Duodenal mucosa (tissue), 2 donors: ENCODE data around the gene PPP1R1A.

Experiments
- H3K27ac ChIP-seq: one replicate; pipeline ENCODE4 v1.7.0; 2013; ENCODE audit warnings: low read depth, low read length
- H3K27me3 ChIP-seq, 2 donors: one replicate each; pipeline ENCODE4 v1.7.0; 2013; ENCODE audit warnings: low read length in 2 of 2, control low read depth in 1 of 2; ENCODE audit not compliant: insufficient read depth in 2 of 2, control insufficient read depth in 1 of 2
- H3K36me3 ChIP-seq, 2 donors: one replicate each; pipeline ENCODE4 v1.7.0; 2013; ENCODE audit warnings: low read length in 2 of 2, control low read depth in 1 of 2; ENCODE audit not compliant: insufficient read depth in 2 of 2, control insufficient read depth in 1 of 2
- H3K4me1 ChIP-seq, 2 donors: one replicate each; pipeline ENCODE4 v1.7.0; 2013; ENCODE audit warnings: low read length in 2 of 2, control low read depth in 1 of 2; ENCODE audit not compliant: insufficient read depth in 2 of 2, control insufficient read depth in 1 of 2
- H3K4me3 ChIP-seq, 2 donors: one replicate each; pipeline ENCODE4 v1.7.0; 2013; ENCODE audit warnings: low read length in 2 of 2, low read depth in 1 of 2
- H3K9ac ChIP-seq, 2 donors: one replicate each; pipeline ENCODE4 v1.7.0; 2013; ENCODE audit warnings: low read length in 2 of 2, low read depth in 1 of 2
- H3K9me3 ChIP-seq, 2 donors: one replicate each; pipeline ENCODE4 v1.7.0; 2013; ENCODE audit warnings: low read length in 2 of 2, control low read depth in 1 of 2; ENCODE audit not compliant: control insufficient read depth in 1 of 2

The PPP1R1A gene, protein sequence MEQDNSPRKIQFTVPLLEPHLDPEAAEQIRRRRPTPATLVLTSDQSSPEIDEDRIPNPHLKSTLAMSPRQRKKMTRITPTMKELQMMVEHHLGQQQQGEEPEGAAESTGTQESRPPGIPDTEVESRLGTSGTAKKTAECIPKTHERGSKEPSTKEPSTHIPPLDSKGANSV

DNA sequence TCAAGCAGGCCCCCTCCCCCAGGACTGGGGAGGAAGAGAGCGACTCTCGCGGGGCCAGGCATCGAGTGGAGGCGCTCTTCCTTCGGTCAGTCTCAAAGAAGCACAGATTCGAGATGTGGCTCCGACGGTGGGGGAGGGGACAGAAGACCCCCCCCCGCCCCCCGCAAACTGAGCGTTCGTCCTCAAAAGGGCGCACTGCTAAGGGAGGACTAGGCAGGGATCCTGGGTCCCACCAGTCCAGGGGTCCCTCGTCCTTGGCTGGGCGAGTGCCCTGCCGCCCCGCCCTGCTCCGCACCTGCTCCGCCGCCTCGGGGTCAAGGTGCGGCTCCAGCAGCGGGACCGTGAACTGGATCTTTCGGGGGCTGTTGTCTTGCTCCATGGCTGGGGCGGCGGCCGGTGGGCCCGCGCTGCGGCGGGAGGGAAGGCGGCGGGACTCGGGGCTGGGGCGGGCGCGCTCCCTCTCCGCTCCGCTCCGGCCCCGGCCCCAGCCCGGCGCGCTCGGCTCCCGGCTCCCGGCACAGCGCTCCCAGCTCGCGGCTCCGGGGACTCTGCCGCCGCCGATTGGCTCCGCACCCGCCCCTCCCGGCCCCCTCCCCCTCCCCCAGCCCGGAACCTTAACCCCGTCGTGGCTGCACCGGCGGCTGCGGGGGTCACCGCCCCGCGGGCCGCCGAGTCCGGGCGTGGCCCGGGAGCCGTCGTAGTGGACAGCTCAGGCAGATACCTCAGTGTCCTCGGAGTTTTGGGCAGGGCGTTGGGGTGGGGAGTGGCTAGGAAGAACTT is at the start of gene PPP1R1A:
Gene PPP1R1A, minus strand, starts transcription at position 550 of the 780 bp plus-strand sequence. Its CDS starts 171 bp downstream, at position 379.
- Histone ChIP-seq H3K4me1 (no peaks in the 10 kb centered on the region), H3K27ac (no peak within 1 kb of the TSS), H3K4me3 (peak within 1 kb of the TSS; percentile 55 to 58), H3K27me3 (peaks cover 9 to 14% of the 10 kb centered on the region in 2 donors), H3K9ac (no peak within 1 kb of the TSS), H3K36me3 (no peaks in the 10 kb centered on the region), H3K9me3 (no peaks in the 10 kb centered on the region)

DNA sequence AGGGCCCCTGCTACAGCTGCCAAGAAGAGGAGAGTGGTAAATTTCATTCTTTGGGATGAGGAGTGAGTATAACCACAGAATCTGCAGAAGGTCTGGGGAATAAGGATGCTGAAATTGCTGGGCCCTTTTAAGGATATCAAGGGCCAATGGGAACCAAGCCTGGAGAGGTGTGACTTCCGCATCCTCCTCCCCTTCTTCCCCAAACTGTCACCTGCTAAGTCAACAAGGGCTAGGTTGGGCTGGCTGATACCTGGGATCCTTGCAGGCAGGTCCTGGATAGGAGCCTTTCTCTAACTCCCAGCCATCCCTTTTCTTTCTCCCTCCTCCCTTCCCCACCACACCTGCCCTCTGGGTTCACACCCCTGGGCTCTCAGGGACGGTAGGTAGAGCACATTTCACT is 46.3 kb upstream of the PPP1R1A start, which contains the start of gene LACRT:
Gene LACRT, minus strand, starts transcription at position 101 of the 400 bp plus-strand sequence. Its CDS starts 54 bp downstream, at position 47.
- Histone ChIP-seq H3K4me3 (no peak within 1 kb of the TSS), H3K27me3 (no peaks in the 10 kb centered on the region), H3K4me1 (no peaks in the 10 kb centered on the region), H3K9me3 (no peaks in the 10 kb centered on the region), H3K9ac (no peak within 1 kb of the TSS), H3K27ac (no peak within 1 kb of the TSS), H3K36me3 (no peaks in the 10 kb centered on the region)

DNA sequence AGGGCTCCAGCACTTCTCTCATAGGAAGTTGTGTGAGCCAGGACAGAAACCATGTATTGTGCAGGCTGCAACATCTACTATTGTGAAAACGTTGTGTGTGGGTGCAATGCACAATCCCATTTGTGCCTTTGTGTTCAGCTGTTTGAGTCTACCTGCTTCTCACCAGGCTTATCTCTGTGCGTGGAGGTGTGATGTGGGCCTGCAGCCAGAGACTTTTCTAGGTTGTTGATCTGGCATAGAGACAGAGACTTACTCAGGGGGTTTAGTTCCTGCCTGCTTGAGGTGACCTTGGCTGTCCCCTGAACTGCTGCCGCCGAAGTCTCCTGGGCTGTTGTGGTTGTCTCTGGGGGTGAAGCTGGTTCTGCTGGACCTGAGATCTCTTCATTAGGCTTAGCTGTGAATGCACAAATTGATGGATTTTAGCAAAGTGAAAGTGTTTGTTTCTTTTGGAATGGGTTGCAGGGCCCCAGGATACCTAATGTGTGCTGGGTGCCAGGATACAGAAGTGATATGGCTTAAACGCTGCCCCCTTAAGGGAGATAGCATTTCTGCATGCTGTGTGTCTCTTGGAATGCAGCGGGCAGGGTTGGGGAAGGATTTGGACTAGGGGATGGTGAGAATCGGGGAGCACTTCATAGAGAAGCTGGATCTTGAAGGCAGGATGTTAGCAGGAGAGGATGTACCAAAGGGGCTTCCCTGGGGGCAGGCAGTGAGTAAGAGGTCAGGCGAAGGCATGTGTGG is 43.7 kb upstream of the PPP1R1A start:
- Histone ChIP-seq H3K9me3 (peaks cover 0 to 3% of the 10 kb centered on the region in 2 donors), H3K27me3 (no peaks in the 10 kb centered on the region), H3K27ac (no peak overlapping the region), H3K4me3 (no peak overlapping the region), H3K4me1 (no peaks in the 10 kb centered on the region), H3K9ac (no peak overlapping the region), H3K36me3 (no peaks in the 10 kb centered on the region)

DNA sequence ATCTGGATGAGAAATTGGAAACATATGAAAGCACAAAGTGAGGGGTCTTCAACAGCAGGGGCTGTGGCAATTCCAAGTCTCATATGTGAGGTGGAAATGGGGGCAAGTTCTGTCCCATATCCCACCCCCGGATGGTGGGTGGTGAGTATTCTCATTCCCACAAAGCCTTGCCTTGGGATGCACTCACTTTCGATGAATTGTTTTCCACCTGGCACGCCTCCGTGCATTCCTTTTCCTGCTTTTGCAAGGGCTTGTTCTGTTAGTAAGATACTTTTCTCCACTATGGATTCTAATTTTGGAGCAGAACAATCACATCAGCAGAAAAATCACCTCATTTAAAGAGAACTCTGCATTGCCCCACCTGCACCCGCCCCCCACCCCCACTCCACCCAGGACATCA is 43.1 kb upstream of the PPP1R1A start:
- Histone ChIP-seq H3K9ac (no peak overlapping the region), H3K27ac (no peak overlapping the region), H3K4me1 (no peaks in the 10 kb centered on the region), H3K9me3 (peaks cover 0 to 3% of the 10 kb centered on the region in 2 donors), H3K36me3 (no peaks in the 10 kb centered on the region), H3K27me3 (no peaks in the 10 kb centered on the region), H3K4me3 (no peak overlapping the region)

DNA sequence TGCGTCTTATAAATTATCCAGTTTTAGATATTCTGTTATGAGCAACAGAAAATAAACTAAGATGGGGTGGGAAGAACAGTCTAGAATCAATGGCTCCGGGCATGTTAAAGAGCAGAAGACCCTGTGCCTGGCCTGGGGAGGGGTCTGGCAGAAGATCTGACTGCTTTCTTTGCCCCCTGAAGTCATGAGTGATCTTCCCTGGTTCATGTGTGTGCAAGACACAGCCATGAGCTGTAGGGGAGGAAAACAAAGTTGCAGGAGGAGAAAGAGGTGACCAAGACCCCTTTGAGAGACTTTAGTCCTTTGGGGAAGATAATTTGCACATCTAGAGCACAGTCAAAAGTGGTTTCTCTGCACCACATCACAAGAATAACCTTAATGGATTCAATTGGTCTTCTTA is 41.5 kb upstream of the PPP1R1A start:
- H3K36me3 ChIP-seq = no peaks in the 10 kb centered on the region
- H3K9me3 ChIP-seq = peaks cover 0 to 3% of the 10 kb centered on the region in 2 donors
- no peak overlapping the region for H3K9ac ChIP-seq
- H3K27ac ChIP-seq = no peak overlapping the region
- H3K4me1 ChIP-seq = no peaks in the 10 kb centered on the region
- H3K4me3 ChIP-seq = no peak overlapping the region
- peaks cover 0 to 3% of the 10 kb centered on the region in 2 donors for H3K27me3 ChIP-seq

DNA sequence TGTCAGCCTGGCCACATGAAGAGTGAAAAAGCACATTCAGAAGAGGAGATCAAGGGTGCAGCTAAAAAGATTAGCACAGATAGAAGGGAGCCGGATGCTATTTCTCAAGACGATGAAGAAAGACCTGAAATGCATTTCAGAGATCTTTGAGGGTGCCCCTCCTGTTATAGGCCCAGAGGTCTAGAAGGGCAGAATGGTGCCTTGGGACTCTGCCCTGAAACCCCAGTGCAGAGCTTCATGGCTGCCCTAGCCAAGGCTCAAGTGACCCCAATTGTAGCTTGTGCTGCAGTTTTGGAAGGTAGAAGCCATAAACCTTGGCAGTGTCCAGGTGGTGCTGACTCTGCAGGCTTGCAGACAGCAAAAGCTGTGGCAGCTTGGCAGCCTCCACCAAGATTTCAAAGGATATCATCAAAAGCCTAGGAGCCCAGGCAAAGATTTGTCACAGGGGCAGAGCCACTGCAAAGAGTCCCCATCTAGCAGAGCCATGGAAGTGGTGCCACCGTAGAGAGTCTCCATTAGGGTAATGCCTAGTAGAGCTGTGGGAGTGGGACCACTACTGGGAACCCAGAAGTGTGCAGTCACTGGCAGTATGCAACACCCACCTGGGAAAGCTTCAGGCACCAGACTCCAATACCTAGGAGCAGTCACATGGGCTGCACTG is 39.9 kb upstream of the PPP1R1A start:
- H3K4me1 ChIP-seq = no peaks in the 10 kb centered on the region
- no peak overlapping the region for H3K27ac ChIP-seq
- peaks cover 0 to 3% of the 10 kb centered on the region in 2 donors for H3K9me3 ChIP-seq
- H3K9ac ChIP-seq = no peak overlapping the region
- no peaks in the 10 kb centered on the region for H3K36me3 ChIP-seq
- H3K4me3 ChIP-seq = no peak overlapping the region
- H3K27me3 ChIP-seq = peaks cover under 1 to 8% of the 10 kb centered on the region in 2 donors

DNA sequence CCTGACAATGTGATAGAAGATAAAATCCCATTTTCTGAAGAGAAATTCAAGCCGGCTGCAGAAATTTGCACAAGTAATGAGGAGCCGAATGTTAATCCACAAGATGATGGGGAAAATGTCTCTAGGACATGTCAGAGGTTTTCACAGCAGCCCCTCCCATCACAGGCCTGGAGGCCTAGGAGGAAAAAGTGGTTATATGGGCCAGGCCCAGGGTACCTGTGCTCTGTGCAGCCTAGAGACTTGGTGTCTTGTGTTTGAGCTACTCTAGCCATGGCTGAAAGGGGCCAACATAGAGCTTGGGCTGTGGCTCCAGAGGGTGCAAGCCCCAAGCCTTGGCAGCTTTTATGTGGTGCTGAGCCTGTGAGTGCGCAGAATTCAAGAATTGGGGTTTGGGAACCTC is 38.8 kb upstream of the PPP1R1A start:
- no peak overlapping the region for H3K27ac ChIP-seq
- H3K4me3 ChIP-seq = no peak overlapping the region
- no peaks in the 10 kb centered on the region for H3K4me1 ChIP-seq
- H3K27me3 ChIP-seq = peaks cover 4 to 8% of the 10 kb centered on the region in 2 donors
- H3K9me3 ChIP-seq = peaks cover 0 to 3% of the 10 kb centered on the region in 2 donors
- H3K9ac ChIP-seq = no peak overlapping the region
- no peaks in the 10 kb centered on the region for H3K36me3 ChIP-seq

DNA sequence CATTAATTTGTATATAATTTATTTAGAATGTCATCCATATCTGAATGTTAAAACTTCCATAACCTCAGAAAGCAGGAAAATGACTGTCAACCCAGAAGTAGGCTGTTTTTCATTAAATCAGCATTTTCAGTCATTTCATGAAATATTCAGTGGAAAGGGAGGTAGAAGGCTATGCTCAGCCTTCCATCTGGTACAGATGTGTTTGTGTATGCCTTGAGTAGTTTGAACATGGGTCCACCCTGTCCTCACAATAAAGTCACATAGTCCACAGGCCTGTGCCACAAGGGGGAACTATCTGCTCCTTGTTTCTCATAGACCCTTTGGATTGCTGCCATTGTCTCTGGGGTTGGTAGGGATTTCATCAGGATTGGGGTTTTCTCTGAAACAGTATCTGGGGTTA is 37.1 kb upstream of the PPP1R1A start:
- no peak overlapping the region for H3K4me3 ChIP-seq

DNA sequence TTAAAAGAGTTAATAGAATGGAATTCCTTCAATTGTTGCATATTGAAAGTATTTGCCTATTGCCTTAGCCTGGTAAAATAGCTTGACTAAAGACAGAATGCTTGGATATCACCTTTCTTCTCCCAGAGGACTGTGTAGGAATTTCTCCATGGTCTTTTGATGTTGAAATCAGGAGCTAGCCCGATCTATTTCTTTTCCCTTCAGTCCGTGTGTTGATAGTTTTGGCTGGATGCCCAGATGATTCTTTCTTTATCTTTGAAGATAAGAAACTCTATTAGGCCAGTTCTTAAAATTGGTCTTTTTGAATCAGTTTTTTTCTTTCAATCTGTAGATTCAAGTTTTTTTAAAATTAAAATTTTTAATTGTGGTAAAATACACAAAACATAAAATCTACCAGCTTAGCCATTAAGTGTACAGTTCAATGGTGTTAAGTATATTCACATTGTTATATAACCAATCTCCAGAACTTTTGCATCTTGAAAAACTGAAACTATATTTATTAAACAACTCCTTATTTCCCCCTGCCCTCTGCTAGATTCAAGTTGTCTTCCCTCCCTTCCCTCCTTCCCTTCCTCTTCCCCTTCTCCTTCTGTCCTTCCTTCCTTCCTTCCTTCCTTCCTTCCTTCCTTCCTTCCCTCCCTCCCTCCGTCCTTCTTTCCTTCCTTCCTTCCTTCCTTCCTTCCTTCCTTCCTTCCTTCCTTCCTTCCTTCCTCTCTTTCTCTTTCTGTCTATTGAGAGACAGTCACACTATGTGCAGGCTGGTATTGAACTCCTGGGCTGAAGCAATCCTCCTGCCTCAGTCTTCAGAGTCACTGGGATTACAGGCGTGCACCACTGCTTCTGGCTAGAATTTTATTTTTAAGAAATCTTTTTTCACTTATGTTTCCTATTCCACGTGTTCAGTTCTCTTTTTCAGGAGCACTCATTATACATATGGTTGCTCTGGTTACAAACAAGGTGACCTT is 36.1 kb upstream of the PPP1R1A start:
- H3K9me3 ChIP-seq = peaks cover 0 to 3% of the 10 kb centered on the region in 2 donors
- H3K27me3 ChIP-seq = peaks cover 4 to 11% of the 10 kb centered on the region in 2 donors
- H3K4me3 ChIP-seq = no peak overlapping the region
- H3K9ac ChIP-seq = no peak overlapping the region
- H3K36me3 ChIP-seq = no peaks in the 10 kb centered on the region
- no peaks in the 10 kb centered on the region for H3K4me1 ChIP-seq
- no peak overlapping the region for H3K27ac ChIP-seq

More for the DNA sequence above, 37.1 kb upstream of the PPP1R1A start:
- no peaks in the 10 kb centered on the region for H3K4me1 ChIP-seq
- H3K9me3 ChIP-seq = peaks cover 0 to 3% of the 10 kb centered on the region in 2 donors
- H3K36me3 ChIP-seq = no peaks in the 10 kb centered on the region
- no peak overlapping the region for H3K27ac ChIP-seq
- H3K9ac ChIP-seq = no peak overlapping the region
- peaks cover 4 to 11% of the 10 kb centered on the region in 2 donors for H3K27me3 ChIP-seq
